ENCODE data around the gene RINL.

RINL gene

GRCh38 chr19:38905620-38906019 is 27.5 kb upstream of the RINL start:
- Histone ChIP-seq H3K9me3 (peaks cover 3% of the 10 kb centered on the region; the same call in 1 of the 2 replicates), H3K27ac (no peak overlapping the region), H3K27me3 (no peaks in the 10 kb centered on the region), H3K4me2 (no peak overlapping the region), H3K4me1 (peaks cover 10% of the 10 kb centered on the region), H3K9ac (no peak overlapping the region), H3K4me3 (no peak overlapping the region), H4K20me1 (0 out of 2 replicates have a peak, but pooled peaks cover 5% of the 10 kb centered on the region), H3K36me3 (peaks cover 61% of the 10 kb centered on the region)
- no peak for TF ChIP-seq Cebpa-rat (IDR thresholded peaks at IDR 0.05)

- H3K27ac ChIP-seq = no peak overlapping the region
- peaks cover 3% of the 10 kb centered on the region; the same call in 1 of the 2 replicates for H3K9me3 ChIP-seq
- no peak overlapping the region for H3K4me3 ChIP-seq
- peaks cover 57% of the 10 kb centered on the region for H3K36me3 ChIP-seq
- no peak for TF ChIP-seq Cebpa-rat (IDR thresholded peaks at IDR 0.05)
- no peaks in the 10 kb centered on the region for H3K27me3 ChIP-seq
- H3K4me2 ChIP-seq = no peak overlapping the region
- no peak overlapping the region for H3K9ac ChIP-seq
- H3K4me1 ChIP-seq = peaks cover 14% of the 10 kb centered on the region
- 0 out of 2 replicates have a peak, but pooled peaks cover 5% of the 10 kb centered on the region for H4K20me1 ChIP-seq
Measured at GRCh38 chr19:38904581-38905539, 26.8 kb upstream of the RINL start.

GRCh38 chr19:38901683-38902082 is 23.6 kb upstream of the RINL start:
- H4K20me1 ChIP-seq = 0 out of 2 replicates have a peak, but pooled peaks cover 5% of the 10 kb centered on the region
- peaks cover 3% of the 10 kb centered on the region; the same call in 1 of the 2 replicates for H3K9me3 ChIP-seq
- no peak overlapping the region for H3K9ac ChIP-seq
- peaks cover 29% of the 10 kb centered on the region for H3K36me3 ChIP-seq
- peaks cover 38% of the 10 kb centered on the region for H3K4me1 ChIP-seq
- H3K27me3 ChIP-seq = no peaks in the 10 kb centered on the region
- no peak overlapping the region for H3K27ac ChIP-seq
- peak overlapping the region; percentile 87; the same call in 1 of the 2 replicates for H3K4me3 ChIP-seq
- no peak for TF ChIP-seq Cebpa-rat (IDR thresholded peaks at IDR 0.05)
- H3K4me2 ChIP-seq = peak overlapping the region; percentile 74

GRCh38 chr19:38900743-38901190 is 22.7 kb upstream of the RINL start:
- Histone ChIP-seq H4K20me1 (0 out of 2 replicates have a peak, but pooled peaks cover 5% of the 10 kb centered on the region), H3K36me3 (peaks cover 23% of the 10 kb centered on the region), H3K9ac (peak overlapping the region; percentile 85), H3K4me2 (peak overlapping the region; percentile 74), H3K27ac (peak overlapping the region; percentile 71), H3K27me3 (no peaks in the 10 kb centered on the region), H3K4me1 (peaks cover 48% of the 10 kb centered on the region), H3K4me3 (peak overlapping the region; percentile 87), H3K9me3 (peaks cover 3% of the 10 kb centered on the region; the same call in 1 of the 2 replicates)
- no peak for TF ChIP-seq Cebpa-rat (IDR thresholded peaks at IDR 0.05)

GRCh38 chr19:38900202-38900629 is 22.1 kb upstream of the RINL start:
- H3K27ac ChIP-seq = peak overlapping the region; percentile 71
- 0 out of 2 replicates have a peak, but pooled peaks cover 5% of the 10 kb centered on the region for H4K20me1 ChIP-seq
- H3K9me3 ChIP-seq = peaks cover 3% of the 10 kb centered on the region; the same call in 1 of the 2 replicates
- H3K4me1 ChIP-seq = peaks cover 53% of the 10 kb centered on the region
- TF ChIP-seq Cebpa-rat (IDR thresholded peaks at IDR 0.05) = no peak
- H3K36me3 ChIP-seq = peaks cover 17% of the 10 kb centered on the region
- peak overlapping the region; percentile 87 for H3K4me3 ChIP-seq
- H3K27me3 ChIP-seq = no peaks in the 10 kb centered on the region
- H3K9ac ChIP-seq = peak overlapping the region; percentile 85
- H3K4me2 ChIP-seq = peak overlapping the region; percentile 74

GRCh38 chr19:38899447-38900201 is 21.5 kb upstream of the RINL start, which contains the start of the genes NFKBIB and SIRT2:
NFKBIB (plus strand) TSS chr19:38899969; CDS start chr19:38900033, 64 bp downstream.
SIRT2 (minus strand) TSS chr19:38899618; CDS start chr19:38899521, 97 bp downstream.
- peak within 1 kb of the TSS; percentile 87 for H3K4me3 ChIP-seq
- H4K20me1 ChIP-seq = 0 out of 2 replicates have a peak, but pooled peaks cover 5% of the 10 kb centered on the region
- H3K27ac ChIP-seq = peak within 1 kb of the TSS; percentile 78
- no peaks in the 10 kb centered on the region for H3K27me3 ChIP-seq
- no peak for TF ChIP-seq Cebpa-rat (IDR thresholded peaks at IDR 0.05)
- H3K9ac ChIP-seq = peak within 1 kb of the TSS; percentile 86
- peaks cover 3% of the 10 kb centered on the region; the same call in 1 of the 2 replicates for H3K9me3 ChIP-seq
- peak within 1 kb of the TSS; percentile 97 for H3K4me2 ChIP-seq
- peaks cover 11% of the 10 kb centered on the region for H3K36me3 ChIP-seq
- peaks cover 59% of the 10 kb centered on the region for H3K4me1 ChIP-seq

- Histone ChIP-seq H3K9me3 (peaks cover 3% of the 10 kb centered on the region; the same call in 1 of the 2 replicates), H3K27me3 (no peaks in the 10 kb centered on the region), H3K4me2 (peak overlapping the region; percentile 97), H4K20me1 (no peaks in the 10 kb centered on the region), H3K9ac (peak overlapping the region; percentile 86), H3K4me1 (peaks cover 66% of the 10 kb centered on the region), H3K4me3 (peak overlapping the region; percentile 87), H3K36me3 (peaks cover 4% of the 10 kb centered on the region; the same call in 1 of the 2 replicates), H3K27ac (peak overlapping the region; percentile 78)
- no peak for TF ChIP-seq Cebpa-rat (IDR thresholded peaks at IDR 0.05)
Measured at GRCh38 chr19:38898788-38899446, 20.8 kb upstream of the RINL start.

- H3K27ac ChIP-seq = peak overlapping the region; percentile 84
- no peaks in the 10 kb centered on the region for H3K9me3 ChIP-seq
- no peaks in the 10 kb centered on the region for H4K20me1 ChIP-seq
- peak overlapping the region; percentile 50; the same call in 1 of the 2 replicates for H3K4me3 ChIP-seq
- peaks cover 66% of the 10 kb centered on the region for H3K4me1 ChIP-seq
- no peak for TF ChIP-seq Cebpa-rat (IDR thresholded peaks at IDR 0.05)
- peaks cover 34% of the 10 kb centered on the region for H3K36me3 ChIP-seq
- peak overlapping the region; percentile 97 for H3K4me2 ChIP-seq
- peak overlapping the region; percentile 69 for H3K9ac ChIP-seq
- H3K27me3 ChIP-seq = no peaks in the 10 kb centered on the region
Measured at GRCh38 chr19:38894968-38895367, 16.9 kb upstream of the RINL start.
